Common myeloid progenitor, CD34-positive (primary cell): ENCODE results near the gene CHRFAM7A. TPM values are rescaled to one million over a fixed set of nuclear protein-coding genes. Genes with fewer than 3 reads are reported as not detected.
A peak's percentile ranks its signal among the peaks of the same experiment; 100 is the strongest.
"Not testable (repeated sequence)": the region's sequence is repeated elsewhere in the genome, so short reads cannot be mapped to it uniquely, and the experiment has no call there.

ENCODE experiments used
- CTCF ChIA-PET: fragments of 350-600 bp; sonication (Branson Sonifier 250); formaldehyde crosslinking; loops from one replicate; lab custom pipeline; 2021; ENCODE audit warnings: antibody characterized with exemption; lab: Charles Lee
- POLR2A ChIA-PET: fragments of 350-600 bp; sonication (Branson Sonifier 250); formaldehyde crosslinking; loops from one replicate; lab custom pipeline; 2021; ENCODE audit warnings: antibody characterized with exemption; lab: Charles Lee
- DNase-seq, 3 donors: peaks; one replicate each; pipeline versions ENCODE4 v3.0.0 to v3.0.0-alpha.2; 2013
- H3K27ac ChIP-seq, 2 experiments: 1 replicate in 1 of 2; 2 replicates in 1 of 2; pipeline ENCODE4 v1.7.0; 2013; ENCODE audit warnings: inconsistent platforms in 2 of 2, low read length in 2 of 2, mild to moderate bottlenecking in 2 of 2, low read depth in 1 of 2, moderate library complexity in 1 of 2; ENCODE audit not compliant: severe bottlenecking in 2 of 2, insufficient read depth in 1 of 2, poor library complexity in 1 of 2
- H3K27me3 ChIP-seq, 5 experiments: replicated peaks in 2 of 5; 1 replicate in 3 of 5; 2 replicates in 2 of 5; pipeline versions ENCODE4 v1.6.1 to v1.7.0; 2013; ENCODE audit warnings: low read length in 4 of 5, mild to moderate bottlenecking in 2 of 5, moderate library complexity in 2 of 5, inconsistent platforms in 1 of 5; ENCODE audit not compliant: insufficient read depth in 5 of 5, control insufficient read depth in 4 of 5
- H3K36me3 ChIP-seq, 4 experiments: 1 replicate in 2 of 4; 2 replicates in 2 of 4; pipeline versions ENCODE4 v1.6.1 to v1.7.0; 2013; ENCODE audit warnings: low read length in 3 of 4, control low read depth in 1 of 4, mild to moderate bottlenecking in 1 of 4; ENCODE audit not compliant: control insufficient read depth in 4 of 4, insufficient read depth in 4 of 4
- H3K4me1 ChIP-seq, 4 experiments: 1 replicate in 3 of 4; 2 replicates in 1 of 4; pipeline versions ENCODE4 v1.6.1 to v1.7.1; 2013; ENCODE audit warnings: low read length in 3 of 4, mild to moderate bottlenecking in 3 of 4, control low read depth in 1 of 4, inconsistent platforms in 1 of 4, moderate library complexity in 1 of 4; ENCODE audit not compliant: control insufficient read depth in 4 of 4, insufficient read depth in 4 of 4; ENCODE audit errors: control extremely low read depth in 1 of 4
- H3K4me3 ChIP-seq, 7 experiments: 1 replicate in 4 of 7; 2 replicates in 3 of 7; pipeline versions ENCODE4 v1.5.1 to v1.7.0; 2013; ENCODE audit warnings: mild to moderate bottlenecking in 7 of 7, low read length in 6 of 7, moderate library complexity in 6 of 7, inconsistent platforms in 2 of 7, low read depth in 2 of 7, control low read depth in 1 of 7; ENCODE audit not compliant: insufficient read depth in 4 of 7, control insufficient read depth in 1 of 7; ENCODE audit errors: extremely low read depth in 1 of 7
- H3K9me3 ChIP-seq, 5 experiments: 1 replicate in 4 of 5; 2 replicates in 1 of 5; pipeline versions ENCODE4 v1.6.1 to v1.7.1; 2013; ENCODE audit warnings: low read length in 4 of 5, mild to moderate bottlenecking in 2 of 5, inconsistent platforms in 1 of 5, low read depth in 1 of 5, moderate library complexity in 1 of 5; ENCODE audit not compliant: control insufficient read depth in 4 of 5, insufficient read depth in 2 of 5; ENCODE audit errors: control extremely low read depth in 1 of 5
- WGBS: methylation state at CpG from one replicate; pipeline ENCODE4 v1.1.5; 2013; ENCODE audit not compliant: insufficient coverage; 5-methylcytosine and 5-hydroxymethylcytosine counted together
- polyA plus RNA-seq: library from polyadenylated mRNA; unstranded; fragments of 120-200 nt; gene quantifications from one replicate; pipeline ENCODE4 v1.2.1, GENCODE V29; 2013

Gene CHRFAM7A
- 18.7 TPM for polyA plus RNA-seq

GRCh38 chr15:30392766-30393663 is at the start of gene CHRFAM7A:
CHRFAM7A (minus strand) TSS chr15:30393540; CDS start chr15:30383351, 10,189 bp downstream.
- H3K36me3 ChIP-seq, CTCF ChIA-PET, POLR2A ChIA-PET, H3K27me3 ChIP-seq, H3K9me3 ChIP-seq, H3K4me3 ChIP-seq, H3K4me1 ChIP-seq, H3K27ac ChIP-seq: not testable (repeated sequence)
- peak in 1 of 3 donors; percentile 20 for DNase-seq
- WGBS, result no CpG with 5 or more reads among the region's 74 CpGs

DNA sequence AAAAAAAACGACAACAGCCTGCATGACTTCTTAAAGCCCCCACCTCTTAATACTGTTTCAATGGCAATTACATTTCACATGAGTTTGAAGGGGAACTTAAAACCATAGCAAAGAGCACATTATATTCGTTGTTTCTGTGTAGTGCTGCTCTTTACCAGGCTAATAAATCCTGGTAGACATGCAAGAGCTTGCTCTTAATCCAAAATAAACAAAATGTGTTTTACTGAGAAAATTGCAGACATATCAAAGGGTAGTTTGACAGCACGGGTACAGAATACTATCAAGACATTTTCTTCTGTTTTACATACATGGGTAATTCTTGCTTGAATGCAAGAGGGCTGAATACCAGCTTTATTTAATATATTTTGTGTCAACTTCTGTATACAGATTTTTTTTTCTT is 45.0 kb upstream of the CHRFAM7A start:
- POLR2A ChIA-PET, H3K36me3 ChIP-seq, H3K4me3 ChIP-seq, DNase-seq, H3K9me3 ChIP-seq, H3K27me3 ChIP-seq, H3K4me1 ChIP-seq, H3K27ac ChIP-seq, CTCF ChIA-PET: not testable (repeated sequence)
- WGBS, result no CpG with 5 or more reads among the region's 3 CpGs

DNA sequence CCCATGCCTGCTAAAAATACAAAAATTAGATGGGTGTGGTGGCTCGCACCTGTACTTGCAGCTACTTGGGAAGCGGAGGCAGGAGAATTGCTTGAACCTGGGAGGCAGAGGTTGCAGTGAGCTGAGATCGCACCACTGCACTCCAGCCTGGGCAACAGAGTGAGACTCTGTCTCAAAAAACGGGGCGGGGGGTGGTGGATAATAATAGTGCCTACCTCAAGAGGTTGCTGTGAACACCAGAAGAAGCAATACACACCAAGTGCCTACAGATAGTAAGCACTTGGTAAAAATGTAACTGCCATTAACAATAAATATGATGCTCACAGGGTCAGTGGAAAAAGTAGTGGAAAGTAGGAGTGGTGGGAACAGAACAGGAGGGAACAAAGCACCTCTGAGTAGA is 42.5 kb upstream of the CHRFAM7A start:
- H3K9me3 ChIP-seq, H3K27ac ChIP-seq, H3K27me3 ChIP-seq, H3K4me3 ChIP-seq, CTCF ChIA-PET, H3K4me1 ChIP-seq, DNase-seq, H3K36me3 ChIP-seq, POLR2A ChIA-PET: not testable (repeated sequence)
- WGBS, result no CpG with 5 or more reads among the region's 5 CpGs

DNA sequence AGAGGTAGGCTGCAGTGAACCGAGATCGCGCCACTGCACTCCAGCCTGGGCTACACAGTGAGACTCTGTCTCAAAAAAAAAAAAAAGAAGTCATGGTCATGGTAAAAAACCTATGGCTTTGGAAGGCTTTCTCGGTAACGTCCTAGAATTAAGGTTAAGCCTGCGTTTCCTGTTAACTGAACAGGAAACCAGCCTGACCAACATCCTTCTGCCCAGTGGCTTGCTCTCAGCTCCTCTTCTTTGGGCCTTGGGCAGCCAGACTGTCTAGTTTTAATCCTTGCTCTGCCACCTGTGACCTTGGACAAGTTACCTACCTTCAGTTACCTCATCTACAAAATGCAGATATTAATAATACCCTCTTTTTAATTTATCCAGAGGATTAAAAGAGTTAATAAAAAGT is 27.4 kb upstream of the CHRFAM7A start:
- H3K9me3 ChIP-seq, H3K36me3 ChIP-seq, H3K27ac ChIP-seq, CTCF ChIA-PET, H3K4me1 ChIP-seq, H3K27me3 ChIP-seq, POLR2A ChIA-PET: not testable (repeated sequence)
- WGBS, result no CpG with 5 or more reads among the region's 6 CpGs
- peak overlapping the region in 2 of 7 experiments; percentile 36 to 45 for H3K4me3 ChIP-seq
- peak in 2 of 3 donors; percentile 0 to 2 for DNase-seq

DNA sequence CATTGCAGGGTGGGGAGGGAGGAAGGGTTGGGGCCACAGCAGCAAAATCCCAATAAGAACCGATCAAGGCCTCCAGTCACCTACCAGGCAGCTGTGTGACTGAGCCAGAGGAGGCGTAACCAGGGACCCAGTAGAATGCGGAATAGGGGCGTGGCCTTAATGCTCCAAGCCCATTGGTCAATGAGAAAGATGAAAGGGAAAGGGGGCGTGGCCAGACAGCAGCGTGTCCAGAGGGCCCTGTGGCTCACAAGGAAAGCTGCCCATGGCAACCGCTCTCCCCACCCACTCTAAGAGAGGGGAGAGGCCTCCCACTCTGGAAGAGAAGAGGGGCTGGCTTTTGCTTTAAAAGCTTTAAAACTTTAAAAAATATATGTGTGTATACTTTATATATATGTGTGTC is 20.8 kb upstream of the CHRFAM7A start, which contains the start of gene GOLGA8R:
Gene GOLGA8R (minus strand): TSS at position 101 of the 400 bp plus-strand sequence. CDS start 98 bp downstream, at position 3.
- H3K36me3 ChIP-seq, H3K4me3 ChIP-seq, H3K9me3 ChIP-seq, H3K4me1 ChIP-seq, H3K27ac ChIP-seq, POLR2A ChIA-PET, CTCF ChIA-PET, H3K27me3 ChIP-seq, DNase-seq: not testable (repeated sequence)
- no CpG with 5 or more reads among the region's 7 CpGs for WGBS

- DNase-seq, H3K4me1 ChIP-seq, POLR2A ChIA-PET, H3K9me3 ChIP-seq, H3K27me3 ChIP-seq, H3K27ac ChIP-seq, H3K4me3 ChIP-seq, CTCF ChIA-PET, H3K36me3 ChIP-seq: not testable (repeated sequence)
- 98% methylated on average over 4 of the region's 6 CpGs for WGBS
Measured at GRCh38 chr15:30407636-30408035, 14.3 kb upstream of the CHRFAM7A start.

GRCh38 chr15:30398988-30399387 is 5.6 kb upstream of the CHRFAM7A start:
- H3K27me3 ChIP-seq, CTCF ChIA-PET, H3K27ac ChIP-seq, H3K9me3 ChIP-seq, H3K36me3 ChIP-seq, POLR2A ChIA-PET, H3K4me3 ChIP-seq, H3K4me1 ChIP-seq, DNase-seq: not testable (repeated sequence)
- WGBS, result no CpG with 5 or more reads among the region's 6 CpGs
